ENCODE results near the gene LRRC17.

DNA sequence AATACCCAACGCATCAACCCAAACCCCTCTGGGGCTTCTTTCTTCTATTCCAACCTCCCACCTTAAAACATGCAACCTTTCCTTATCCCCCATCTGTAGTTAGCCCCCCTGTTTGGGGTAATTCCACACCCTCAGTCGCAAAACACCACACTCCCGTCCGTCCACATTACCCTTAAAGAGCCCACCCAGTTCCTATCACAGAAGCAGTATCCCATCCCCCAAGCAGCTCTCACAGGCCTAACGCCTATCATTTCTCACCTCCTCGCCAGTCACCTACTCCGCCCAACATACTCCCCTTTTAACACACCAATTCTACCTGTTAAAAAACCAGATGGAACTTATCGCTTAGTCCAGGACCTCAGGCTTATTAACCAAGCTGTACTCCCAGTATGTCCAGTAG lies 63.7 kb downstream of the LRRC17 start:
- no peak for TF ChIP-seq SIN3A (IDR thresholded peaks at IDR 0.05; ENCODE audit: low read depth)
- TF ChIP-seq POLR2A (IDR thresholded peaks at IDR 0.05; ENCODE audit: borderline replicate concordance, extremely low read depth, insufficient read depth, insufficient read length), result no peak
- TF ChIP-seq, protein P1, sequence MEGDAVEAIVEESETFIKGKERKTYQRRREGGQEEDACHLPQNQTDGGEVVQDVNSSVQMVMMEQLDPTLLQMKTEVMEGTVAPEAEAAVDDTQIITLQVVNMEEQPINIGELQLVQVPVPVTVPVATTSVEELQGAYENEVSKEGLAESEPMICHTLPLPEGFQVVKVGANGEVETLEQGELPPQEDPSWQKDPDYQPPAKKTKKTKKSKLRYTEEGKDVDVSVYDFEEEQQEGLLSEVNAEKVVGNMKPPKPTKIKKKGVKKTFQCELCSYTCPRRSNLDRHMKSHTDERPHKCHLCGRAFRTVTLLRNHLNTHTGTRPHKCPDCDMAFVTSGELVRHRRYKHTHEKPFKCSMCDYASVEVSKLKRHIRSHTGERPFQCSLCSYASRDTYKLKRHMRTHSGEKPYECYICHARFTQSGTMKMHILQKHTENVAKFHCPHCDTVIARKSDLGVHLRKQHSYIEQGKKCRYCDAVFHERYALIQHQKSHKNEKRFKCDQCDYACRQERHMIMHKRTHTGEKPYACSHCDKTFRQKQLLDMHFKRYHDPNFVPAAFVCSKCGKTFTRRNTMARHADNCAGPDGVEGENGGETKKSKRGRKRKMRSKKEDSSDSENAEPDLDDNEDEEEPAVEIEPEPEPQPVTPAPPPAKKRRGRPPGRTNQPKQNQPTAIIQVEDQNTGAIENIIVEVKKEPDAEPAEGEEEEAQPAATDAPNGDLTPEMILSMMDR (IDR thresholded peaks at IDR 0.05 in 2 of 3, conservative IDR thresholded peaks at IDR 0.05 in 1 of 3; ENCODE audit: borderline replicate concordance in 1 of 3, insufficient read depth in 1 of 3, low read depth in 2 of 3, low read length in 2 of 3), result no peak
- no peak for TF ChIP-seq CEBPB (IDR thresholded peaks at IDR 0.05; ENCODE audit: low read depth)
- TF ChIP-seq SP1 (IDR thresholded peaks at IDR 0.05; ENCODE audit: low read depth), result no peak
- TF ChIP-seq, protein P2, sequence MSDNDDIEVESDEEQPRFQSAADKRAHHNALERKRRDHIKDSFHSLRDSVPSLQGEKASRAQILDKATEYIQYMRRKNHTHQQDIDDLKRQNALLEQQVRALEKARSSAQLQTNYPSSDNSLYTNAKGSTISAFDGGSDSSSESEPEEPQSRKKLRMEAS (IDR thresholded peaks at IDR 0.05), result no peak
- TF ChIP-seq EZH2 (IDR thresholded peaks at IDR 0.05), result no peak
- TF ChIP-seq JUND (IDR thresholded peaks at IDR 0.05), result no peak
- TF ChIP-seq POLR2AphosphoS5 (IDR thresholded peaks at IDR 0.05; ENCODE audit: low read depth, low read length), result no peak
- no peak for TF ChIP-seq TCF7L2 (IDR thresholded peaks at IDR 0.05; ENCODE audit: borderline replicate concordance, extremely low read depth, insufficient read depth, insufficient read length)
- TF ChIP-seq EZH2phosphoT487 (IDR thresholded peaks at IDR 0.05; ENCODE audit: borderline replicate concordance), result no peak
- TF ChIP-seq, protein P3, sequence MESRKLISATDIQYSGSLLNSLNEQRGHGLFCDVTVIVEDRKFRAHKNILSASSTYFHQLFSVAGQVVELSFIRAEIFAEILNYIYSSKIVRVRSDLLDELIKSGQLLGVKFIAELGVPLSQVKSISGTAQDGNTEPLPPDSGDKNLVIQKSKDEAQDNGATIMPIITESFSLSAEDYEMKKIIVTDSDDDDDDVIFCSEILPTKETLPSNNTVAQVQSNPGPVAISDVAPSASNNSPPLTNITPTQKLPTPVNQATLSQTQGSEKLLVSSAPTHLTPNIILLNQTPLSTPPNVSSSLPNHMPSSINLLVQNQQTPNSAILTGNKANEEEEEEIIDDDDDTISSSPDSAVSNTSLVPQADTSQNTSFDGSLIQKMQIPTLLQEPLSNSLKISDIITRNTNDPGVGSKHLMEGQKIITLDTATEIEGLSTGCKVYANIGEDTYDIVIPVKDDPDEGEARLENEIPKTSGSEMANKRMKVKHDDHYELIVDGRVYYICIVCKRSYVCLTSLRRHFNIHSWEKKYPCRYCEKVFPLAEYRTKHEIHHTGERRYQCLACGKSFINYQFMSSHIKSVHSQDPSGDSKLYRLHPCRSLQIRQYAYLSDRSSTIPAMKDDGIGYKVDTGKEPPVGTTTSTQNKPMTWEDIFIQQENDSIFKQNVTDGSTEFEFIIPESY (IDR thresholded peaks at IDR 0.05; ENCODE audit: extremely low read depth, insufficient replicate concordance, low read length), result no peak
- TF ChIP-seq SRF (IDR thresholded peaks at IDR 0.05; ENCODE audit: low read depth), result no peak
- no peak for TF ChIP-seq ZNF274 (IDR thresholded peaks at IDR 0.05; ENCODE audit: low read depth, low read length)

All from HCT116 (cell line).